Stimulated activated CD4-positive, alpha-beta T cell treated with anti-CD3 and anti-CD28 coated beads, Interleukin-4, amount 100 ng/mL, for 4 hours (primary cell): Measurements from ENCODE around the gene AKR1B15.
A peak's percentile ranks its signal among the peaks of the same experiment; 100 is the strongest.
"Not testable (repeated sequence)": the region's sequence is repeated elsewhere in the genome, so short reads cannot be mapped to it uniquely, and the experiment has no call there.

ENCODE experiments used
- DNase-seq, 2 experiments: peaks; one replicate each; pipeline ENCODE4 v3.0.0-alpha.2; 2020

The AKR1B15 gene

GRCh38 chr7:134565643-134566136, 16.8 kb downstream of the AKR1B15 start:
- DNase-seq: no peak

- DNase-seq: no peak
These were observed 18.5 kb downstream of the AKR1B15 start for GRCh38 chr7:134567368-134567767.

GRCh38 chr7:134569962-134570361, 21.1 kb downstream of the AKR1B15 start:
- not testable (repeated sequence) for DNase-seq

- DNase-seq: no peak
These were observed 22.2 kb downstream of the AKR1B15 start for GRCh38 chr7:134571101-134571500.

GRCh38 chr7:134571746-134572461, 23.0 kb downstream of the AKR1B15 start:
- no peak for DNase-seq

GRCh38 chr7:134574322-134574721, 25.4 kb downstream of the AKR1B15 start:
- DNase-seq: no peak

GRCh38 chr7:134584290-134584689, 35.4 kb downstream of the AKR1B15 start:
- no peak for DNase-seq

- no peak for DNase-seq
These were observed 37.0 kb downstream of the AKR1B15 start for GRCh38 chr7:134585897-134586296.

GRCh38 chr7:134587750-134588149, 38.8 kb downstream of the AKR1B15 start:
- no peak for DNase-seq

- DNase-seq: no peak
These were observed 40.6 kb downstream of the AKR1B15 start for GRCh38 chr7:134589491-134589941.

- no peak for DNase-seq
These were observed 44.9 kb downstream of the AKR1B15 start for GRCh38 chr7:134593530-134594392.

- DNase-seq: no peak
These were observed 46.0 kb downstream of the AKR1B15 start for GRCh38 chr7:134594877-134595276.

GRCh38 chr7:134599371-134599770, 50.5 kb downstream of the AKR1B15 start:
- DNase-seq: no peak

GRCh38 chr7:134601459-134601858, 52.5 kb downstream of the AKR1B15 start:
- DNase-seq: no peak

GRCh38 chr7:134602881-134603451, 54.1 kb downstream of the AKR1B15 start:
- DNase-seq: no peak

GRCh38 chr7:134605978-134606923, 57.3 kb downstream of the AKR1B15 start:
- DNase-seq: peak; percentile 32 to 40

GRCh38 chr7:134611611-134612151, 62.8 kb downstream of the AKR1B15 start:
- DNase-seq: no peak

GRCh38 chr7:134612197-134612596, 63.3 kb downstream of the AKR1B15 start:
- DNase-seq: no peak

- no peak for DNase-seq
These were observed 64.9 kb downstream of the AKR1B15 start for GRCh38 chr7:134613623-134614347.

GRCh38 chr7:134616611-134617010, 67.7 kb downstream of the AKR1B15 start:
- DNase-seq: no peak
